GM03348 (cell line): ENCODE data around the gene NSD1.

Experiments used
- DNase-seq: peaks from one replicate; pipeline ENCODE4 v3.0.0; 2012; ENCODE audit warnings: low spot score

The NSD1 gene

GRCh38 chr5:177349762-177350161 lies 216.2 kb downstream of the NSD1 start:
- DNase-seq: no peak
